Neuronal stem cell (in vitro differentiated cells): ENCODE measurements around the gene MATR3.

Experiments
- DNase-seq: peaks from one replicate; pipeline ENCODE4 v3.0.0-alpha.2; 2013; ENCODE audit warnings: low spot score
- H2AFZ ChIP-seq: one replicate; pipeline ENCODE4 v1.6.1; 2013; ENCODE audit warnings: mild to moderate bottlenecking, low read length, inconsistent platforms
- H2AK5ac ChIP-seq: 2 replicates; pipeline ENCODE4 v1.6.1; 2013; ENCODE audit warnings: low read depth, mild to moderate bottlenecking, inconsistent platforms, low read length, moderate library complexity, mixed read lengths
- H2BK120ac ChIP-seq: 2 replicates; pipeline ENCODE4 v1.6.1; 2013; ENCODE audit warnings: low read depth, mild to moderate bottlenecking, inconsistent platforms, low read length, moderate library complexity, mixed read lengths
- H2BK12ac ChIP-seq: one replicate; pipeline ENCODE4 v1.6.1; 2013; ENCODE audit warnings: low read length, inconsistent platforms
- H2BK15ac ChIP-seq: 2 replicates; pipeline ENCODE4 v1.6.1; 2013; ENCODE audit warnings: mild to moderate bottlenecking, low read length, inconsistent platforms, mixed read lengths
- H2BK5ac ChIP-seq: one replicate; pipeline ENCODE4 v1.6.1; 2013; ENCODE audit warnings: inconsistent platforms, mild to moderate bottlenecking, low read length, moderate library complexity
- H3K14ac ChIP-seq: one replicate; pipeline ENCODE4 v1.6.1; 2013; ENCODE audit warnings: low read length, inconsistent platforms
- H3K18ac ChIP-seq: 2 replicates; pipeline ENCODE4 v1.6.1; 2013; ENCODE audit warnings: low read length, inconsistent platforms
- H3K23ac ChIP-seq: 2 replicates; pipeline ENCODE4 v1.6.1; 2013; ENCODE audit warnings: low read depth, mild to moderate bottlenecking, mixed read lengths, low read length, inconsistent platforms; ENCODE audit not compliant: poor library complexity
- H3K27ac ChIP-seq: replicated peaks from 3 replicates; pipeline ENCODE4 v1.5.1; 2013; ENCODE audit warnings: low read length, inconsistent platforms
- H3K27me3 ChIP-seq, 3 experiments: 2 replicates each; pipeline ENCODE4 v1.6.1; 2013; ENCODE audit warnings: low read length in 3 of 3, mild to moderate bottlenecking in 2 of 3, inconsistent platforms in 1 of 3, low read depth in 1 of 3, mixed read lengths in 1 of 3, moderate library complexity in 1 of 3; ENCODE audit not compliant: control insufficient read depth in 3 of 3, insufficient read depth in 3 of 3
- H3K36me3 ChIP-seq, 2 donors: replicated peaks in 1 of 2; 2 replicates each; pipeline ENCODE4 v1.6.1; 2013; ENCODE audit warnings: low read length in 2 of 2; ENCODE audit not compliant: control insufficient read depth in 2 of 2, insufficient read depth in 2 of 2
- H3K4ac ChIP-seq: 2 replicates; pipeline ENCODE4 v1.6.1; 2013; ENCODE audit warnings: inconsistent platforms, mild to moderate bottlenecking, low read length, moderate library complexity
- H3K4me1 ChIP-seq, 2 donors: 1 replicate in 1 of 2; 2 replicates in 1 of 2; pipeline ENCODE4 v1.6.1; 2013; ENCODE audit warnings: low read length in 2 of 2, low read depth in 1 of 2; ENCODE audit not compliant: control insufficient read depth in 2 of 2, insufficient read depth in 1 of 2
- H3K4me2 ChIP-seq: one replicate; pipeline ENCODE4 v1.6.1; 2013; ENCODE audit warnings: mild to moderate bottlenecking, low read length, inconsistent platforms; ENCODE audit not compliant: insufficient read depth, poor library complexity, severe bottlenecking
- H3K4me3 ChIP-seq, 2 donors: 2 replicates each; pipeline ENCODE4 v1.5.1; 2013; ENCODE audit warnings: low read length in 2 of 2, mild to moderate bottlenecking in 2 of 2, inconsistent platforms in 1 of 2, moderate library complexity in 1 of 2
- H3K79me1 ChIP-seq: one replicate; pipeline ENCODE4 v1.6.1; 2013; ENCODE audit warnings: low read depth, mild to moderate bottlenecking, inconsistent platforms, low read length, moderate library complexity
- H3K9ac ChIP-seq: one replicate; pipeline ENCODE4 v1.6.1; 2013; ENCODE audit warnings: mild to moderate bottlenecking, low read depth, low read length, inconsistent platforms; ENCODE audit not compliant: poor library complexity
- H3K9me3 ChIP-seq, 2 donors: replicated peaks in 1 of 2; 2 replicates each; pipeline versions ENCODE3 to v1.6.1; 2013; ENCODE audit warnings: low read length in 2 of 2, mild to moderate bottlenecking in 2 of 2, inconsistent platforms in 1 of 2, low read depth in 1 of 2, mixed read lengths in 1 of 2, moderate library complexity in 1 of 2; ENCODE audit not compliant: control insufficient read depth in 2 of 2, insufficient read depth in 1 of 2
- H4K8ac ChIP-seq: one replicate; pipeline ENCODE4 v1.6.1; 2013; ENCODE audit warnings: low read depth, mild to moderate bottlenecking, inconsistent platforms, low read length, moderate library complexity
- H4K91ac ChIP-seq: one replicate; pipeline ENCODE4 v1.6.1; 2013; ENCODE audit warnings: low read length, low read depth, mild to moderate bottlenecking, inconsistent platforms; ENCODE audit not compliant: poor library complexity
- WGBS, 2 donors: extraction: QIAGEN DNeasy Blood & Tissue Kit; methylation state at CpG; one replicate each; pipeline ENCODE4 v1.1.7; 2013; ENCODE audit warnings: missing lambda C conversion rate in 2 of 2, mixed read lengths in 1 of 2; ENCODE audit not compliant: insufficient read length in 2 of 2, insufficient replicate concordance in 1 of 2; ENCODE audit errors: extremely low coverage in 2 of 2; 5-methylcytosine and 5-hydroxymethylcytosine counted together

MATR3 gene

DNA sequence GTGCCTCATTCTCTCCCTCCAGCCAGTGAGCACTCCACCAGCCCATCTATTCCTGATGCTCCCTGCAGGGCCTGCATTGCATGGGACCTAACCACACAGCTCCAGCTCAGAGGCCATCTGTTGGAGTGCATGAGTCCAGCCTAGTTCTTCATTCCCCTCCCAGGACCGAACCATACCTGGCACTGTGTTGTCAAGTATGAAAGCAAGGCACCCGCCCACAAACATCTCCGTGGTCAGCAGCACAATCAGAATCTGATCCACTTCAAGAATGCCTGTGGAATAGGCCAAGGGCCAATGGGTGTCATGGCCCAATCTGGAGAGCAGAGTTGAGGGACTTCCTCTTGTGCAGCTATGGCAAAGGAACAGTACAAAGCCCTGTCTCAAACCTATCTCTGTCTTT is 83.7 kb downstream of the MATR3 start:
- Histone ChIP-seq H3K4me1 (peaks cover 0 to 2% of the 10 kb centered on the region in 2 donors), H3K4ac (no peak overlapping the region), H4K91ac (no peak overlapping the region), H4K8ac (no peak overlapping the region), H2AFZ (no peak overlapping the region), H3K36me3 (peaks cover 6 to 16% of the 10 kb centered on the region in 2 donors), H2BK15ac (no peak overlapping the region), H3K79me1 (peaks cover 8% of the 10 kb centered on the region), H2BK12ac (no peak overlapping the region), H3K9ac (no peak overlapping the region), H2BK5ac (no peak overlapping the region), H3K4me2 (no peak overlapping the region), H3K14ac (no peak overlapping the region), H3K27me3 (no peaks in the 10 kb centered on the region), H3K27ac (no peak overlapping the region), H3K9me3 (peaks cover 0 to 3% of the 10 kb centered on the region in 2 donors), H3K23ac (no peak overlapping the region), H3K4me3 (no peak overlapping the region), H3K18ac (no peak overlapping the region), H2AK5ac (no peak overlapping the region), H2BK120ac (no peak overlapping the region)
- WGBS, 2 donors = no CpG with 5 or more reads among the region's 3 CpGs
- DNase-seq = no peak

DNA sequence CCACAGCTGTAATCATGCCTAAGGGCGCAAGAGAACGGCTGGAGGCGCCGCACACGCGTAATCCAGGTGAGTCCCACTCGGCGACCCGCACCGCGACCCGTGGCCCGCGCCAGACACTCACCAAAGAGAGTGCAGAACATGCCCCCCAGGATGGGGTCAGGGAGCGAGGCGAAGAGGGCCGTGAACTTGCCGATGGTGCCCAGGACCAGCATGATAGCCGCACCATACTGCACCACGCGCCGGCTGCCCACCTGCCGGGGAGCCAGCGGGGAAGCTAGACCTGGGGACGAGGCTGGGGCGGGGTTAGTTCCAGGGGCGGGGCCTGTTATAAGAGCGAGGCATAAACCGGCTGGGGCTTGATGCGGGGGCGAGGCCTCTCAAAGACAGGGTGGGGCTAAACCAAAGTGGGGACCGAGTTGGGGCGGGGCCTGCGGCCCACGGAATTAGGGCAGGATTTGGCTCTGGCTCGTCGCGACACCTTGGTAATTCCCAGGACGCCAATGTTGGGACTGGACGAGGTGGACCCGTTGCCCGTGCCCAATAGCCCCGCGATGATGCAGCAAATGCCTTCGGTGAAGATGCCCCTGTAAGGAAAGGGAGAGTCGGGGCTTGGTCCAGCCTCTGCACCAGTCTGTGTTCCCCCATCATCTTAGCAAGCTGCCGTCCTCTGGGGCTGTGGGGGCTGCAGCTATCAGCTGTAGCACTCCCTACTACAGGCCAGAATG is 84.7 kb downstream of the MATR3 start:
- H3K27me3 ChIP-seq = no peaks in the 10 kb centered on the region
- no peak overlapping the region for H3K4me3 ChIP-seq
- peaks cover 8% of the 10 kb centered on the region for H3K79me1 ChIP-seq
- no peak overlapping the region for H2AK5ac ChIP-seq
- WGBS, 2 donors = no CpG with 5 or more reads among the region's 47 CpGs
- H3K23ac ChIP-seq = peak overlapping the region; percentile 17
- no peak for DNase-seq
- no peak overlapping the region for H4K91ac ChIP-seq
- H3K4me1 ChIP-seq = peaks cover 0 to 2% of the 10 kb centered on the region in 2 donors
- H3K4ac ChIP-seq = no peak overlapping the region
- no peak overlapping the region for H3K9ac ChIP-seq
- H3K9me3 ChIP-seq = peaks cover 0 to 3% of the 10 kb centered on the region in 2 donors
- no peak overlapping the region for H2BK15ac ChIP-seq
- no peak overlapping the region for H3K27ac ChIP-seq
- no peak overlapping the region for H2AFZ ChIP-seq
- H2BK12ac ChIP-seq = no peak overlapping the region
- H4K8ac ChIP-seq = no peak overlapping the region
- H3K36me3 ChIP-seq = peaks cover 6 to 8% of the 10 kb centered on the region in 2 donors
- no peak overlapping the region for H3K14ac ChIP-seq
- no peak overlapping the region for H3K4me2 ChIP-seq
- H2BK120ac ChIP-seq = no peak overlapping the region
- H2BK5ac ChIP-seq = no peak overlapping the region
- no peak overlapping the region for H3K18ac ChIP-seq

DNA sequence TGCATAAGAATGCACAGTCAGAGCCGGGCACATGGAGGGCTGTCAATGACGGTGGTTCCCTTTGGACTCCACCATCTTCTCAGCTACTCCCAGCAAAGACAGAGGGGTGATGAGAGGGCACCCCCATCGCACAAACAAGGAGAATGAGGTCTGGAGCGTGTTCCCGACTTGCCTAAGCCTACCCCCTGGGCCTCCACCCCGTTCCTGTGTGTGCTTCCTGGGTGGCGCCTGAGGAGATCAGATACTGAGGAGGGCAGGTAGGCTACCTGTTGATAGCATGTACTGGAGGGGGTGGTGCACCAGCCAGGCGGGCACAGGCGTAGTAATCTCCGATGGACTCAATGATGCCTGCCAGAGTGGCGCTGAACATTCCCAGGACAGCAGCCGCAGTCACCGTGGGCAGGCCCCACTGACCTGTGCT is 85.4 kb downstream of the MATR3 start:
- H3K36me3 ChIP-seq = peaks cover 1 to 6% of the 10 kb centered on the region in 2 donors
- H2BK5ac ChIP-seq = no peak overlapping the region
- peak overlapping the region; percentile 41 for H2BK12ac ChIP-seq
- peaks cover 0 to 2% of the 10 kb centered on the region in 2 donors for H3K4me1 ChIP-seq
- H3K18ac ChIP-seq = no peak overlapping the region
- no peak overlapping the region for H3K27ac ChIP-seq
- no peak overlapping the region for H2BK120ac ChIP-seq
- H3K9me3 ChIP-seq = peaks cover 0 to 3% of the 10 kb centered on the region in 2 donors
- peak overlapping the region; percentile 73 for H3K23ac ChIP-seq
- peak overlapping the region; percentile 44 for H3K9ac ChIP-seq
- no peak overlapping the region for H3K14ac ChIP-seq
- H3K4ac ChIP-seq = no peak overlapping the region
- no peak overlapping the region for H4K8ac ChIP-seq
- no peak overlapping the region for H4K91ac ChIP-seq
- DNase-seq = no peak
- H3K4me2 ChIP-seq = no peak overlapping the region
- no peak overlapping the region for H2AK5ac ChIP-seq
- H3K27me3 ChIP-seq = no peaks in the 10 kb centered on the region
- no CpG with 5 or more reads among the region's 13 CpGs for WGBS, 2 donors
- H2AFZ ChIP-seq = no peak overlapping the region
- no peak overlapping the region for H2BK15ac ChIP-seq
- no peak overlapping the region for H3K4me3 ChIP-seq
- H3K79me1 ChIP-seq = peaks cover 7% of the 10 kb centered on the region

DNA sequence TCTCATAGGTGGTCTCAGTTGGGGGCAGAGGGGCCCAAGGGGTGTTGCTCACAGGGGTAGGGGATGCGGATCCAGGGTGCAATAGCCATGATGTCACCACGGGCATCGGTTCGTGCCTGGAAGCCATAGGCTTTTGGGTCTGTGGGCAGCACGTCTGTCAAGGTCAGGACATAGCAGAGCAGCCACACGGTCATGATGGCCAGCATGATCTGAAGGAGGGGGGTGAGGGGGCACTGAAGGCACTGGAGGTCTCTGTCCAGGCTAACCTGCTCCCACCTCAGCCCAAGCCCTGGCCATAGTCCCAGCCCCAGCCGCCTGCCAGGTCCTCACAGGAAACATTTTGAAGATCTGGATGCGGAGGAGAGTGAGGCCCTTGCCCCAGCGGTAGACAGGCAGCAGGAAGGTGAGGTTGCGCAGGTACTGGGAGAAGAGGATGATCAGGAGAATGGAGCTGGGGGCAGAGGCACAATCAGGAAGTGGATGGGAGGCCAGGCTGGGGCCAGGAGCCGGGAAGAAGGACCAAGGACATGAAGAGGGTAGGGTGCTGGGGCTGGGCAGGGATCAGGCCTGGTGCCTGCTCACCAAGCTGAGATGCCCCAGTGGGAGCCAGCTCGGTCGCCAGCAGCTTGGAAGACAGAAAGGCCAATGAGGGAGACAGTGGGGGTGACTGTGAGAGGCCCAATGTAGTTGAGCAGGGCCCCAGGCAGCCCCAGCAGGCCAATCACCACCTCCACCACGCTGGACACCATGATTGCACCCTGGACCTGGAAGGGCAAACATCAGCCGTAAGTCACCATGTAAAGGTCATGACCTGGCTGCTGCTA is 86.3 kb downstream of the MATR3 start:
- Histone ChIP-seq H3K4me2 (no peak overlapping the region), H3K9ac (peak overlapping the region; percentile 44)

More for the DNA sequence above, 86.3 kb downstream of the MATR3 start:
- Histone ChIP-seq H2BK15ac (no peak overlapping the region), H3K79me1 (peaks cover 7% of the 10 kb centered on the region), H3K9me3 (peaks cover 0 to 3% of the 10 kb centered on the region in 2 donors), H2BK5ac (no peak overlapping the region), H3K27me3 (peaks cover 0 to 2% (median 0%) of the 10 kb centered on the region in 3 experiments), H3K23ac (peak overlapping the region; percentile 73), H3K27ac (no peak overlapping the region), H3K4me1 (peaks cover 0 to 2% of the 10 kb centered on the region in 2 donors), H2BK12ac (no peak overlapping the region), H3K14ac (peak overlapping the region; percentile 89), H3K18ac (peak overlapping the region; percentile 64), H4K8ac (peak overlapping the region; percentile 82), H3K36me3 (peaks cover 0 to 4% of the 10 kb centered on the region in 2 donors), H2AK5ac (peak overlapping the region; percentile 70), H3K4ac (peak overlapping the region; percentile 37), H4K91ac (no peak overlapping the region), H2BK120ac (no peak overlapping the region), H3K4me3 (peak overlapping the region in 1 of 2 donors; percentile 21), H2AFZ (no peak overlapping the region)
- WGBS, 2 donors = no CpG with 5 or more reads among the region's 15 CpGs
- no peak for DNase-seq
